ENCODE data around the gene MTMR12.
A peak's percentile ranks its signal among the peaks of the same experiment; 100 is the strongest.

Gene MTMR12

GRCh38 chr5:32339198-32339597 is 26.5 kb upstream of the MTMR12 start:
- no peak overlapping the region for H3K27ac ChIP-seq
- ChIA-PET CTCF (no interaction called here), POLR2A (ENCODE audit: low non-redundant PET) (no interaction called here)
- TF ChIP-seq CTCF (conservative IDR thresholded peaks at IDR 0.05; ENCODE audit: low read depth) = no peak
- no peak for DNase-seq (ENCODE audit: low spot score)

DNA sequence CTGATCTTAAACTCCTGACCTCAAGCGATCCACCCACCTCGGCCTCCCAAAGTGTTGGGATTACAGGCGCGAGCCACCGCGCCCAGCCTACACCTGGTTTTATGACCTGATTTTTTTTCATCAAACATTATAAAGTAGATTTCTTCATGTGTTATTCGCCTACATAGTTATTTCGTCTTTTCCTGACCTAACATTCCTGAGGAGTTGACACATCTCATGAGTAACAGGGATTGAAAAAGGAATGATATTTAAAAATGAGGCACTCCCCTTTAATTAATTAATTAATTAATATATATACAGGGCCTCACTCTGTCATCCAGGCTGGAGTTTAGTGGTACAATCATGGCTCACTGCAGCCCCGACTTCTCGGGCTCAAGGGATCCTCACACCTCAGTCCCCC is 20.2 kb upstream of the MTMR12 start:
- DNase-seq (ENCODE audit: low spot score) = peak; percentile 79
- TF ChIP-seq CTCF (conservative IDR thresholded peaks at IDR 0.05; ENCODE audit: low read depth) = no peak
- ChIA-PET CTCF (no interaction called here), POLR2A (ENCODE audit: low non-redundant PET) (no interaction called here)
- no peak overlapping the region for H3K27ac ChIP-seq

GRCh38 chr5:32332361-32332760 is 19.6 kb upstream of the MTMR12 start:
- no peak for DNase-seq (ENCODE audit: low spot score)
- no peak overlapping the region for H3K27ac ChIP-seq
- ChIA-PET CTCF (interaction anchor here (0.6 kb wide), 1 partner anchor 274 kb away, joined by 5 read pairs; no protein-coding TSS in a partner anchor), POLR2A (ENCODE audit: low non-redundant PET) (no interaction called here)
- TF ChIP-seq CTCF (conservative IDR thresholded peaks at IDR 0.05; ENCODE audit: low read depth) = no peak

GRCh38 chr5:32331935-32332274 is 19.2 kb upstream of the MTMR12 start:
- POLR2A ChIA-PET (ENCODE audit: low non-redundant PET) = no interaction called here
- DNase-seq (ENCODE audit: low spot score) = no peak
- no peak overlapping the region for H3K27ac ChIP-seq
- CTCF ChIA-PET = interaction anchor here (0.6 kb wide), 1 partner anchor 273 kb away, joined by 5 read pairs; no protein-coding TSS in a partner anchor
- TF ChIP-seq CTCF (conservative IDR thresholded peaks at IDR 0.05; ENCODE audit: low read depth) = no peak

DNA sequence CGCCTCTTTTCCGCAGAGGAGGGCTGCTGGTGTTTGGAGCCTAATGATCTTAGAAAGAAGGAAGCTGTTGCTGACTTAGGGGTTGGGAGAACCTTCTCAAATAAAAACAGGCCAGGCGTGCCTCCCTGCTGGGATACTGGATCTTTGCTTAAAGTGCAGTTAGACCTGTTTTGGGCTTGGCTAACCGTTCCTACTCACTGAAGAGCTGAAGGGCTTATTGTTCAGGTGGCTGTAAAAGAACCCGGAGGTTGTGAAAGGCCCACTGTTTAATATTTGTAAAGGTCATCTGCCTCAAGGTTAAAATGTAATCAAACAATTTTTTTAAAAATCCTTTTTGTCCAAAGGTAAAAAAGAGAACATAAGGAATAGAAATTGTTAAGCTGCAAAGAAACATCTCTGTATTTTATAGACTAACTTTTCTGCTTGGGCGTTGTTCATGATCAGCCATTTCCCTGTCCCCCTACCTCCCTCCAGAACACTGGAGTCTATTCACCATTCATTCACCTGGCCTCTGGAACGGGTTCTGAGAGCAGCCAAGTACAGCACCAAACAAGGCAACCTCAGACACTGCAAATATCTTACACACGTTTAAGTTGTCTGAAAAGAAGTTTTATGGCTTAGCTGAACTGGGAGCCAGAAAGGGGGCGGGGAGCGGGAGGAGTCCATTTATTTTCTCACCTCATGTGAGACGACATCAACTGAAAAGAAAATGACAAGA is 18.6 kb upstream of the MTMR12 start:
- no peak for DNase-seq (ENCODE audit: low spot score)
- no peak for TF ChIP-seq CTCF (conservative IDR thresholded peaks at IDR 0.05; ENCODE audit: low read depth)
- H3K27ac ChIP-seq = no peak overlapping the region
- POLR2A ChIA-PET (ENCODE audit: low non-redundant PET) = no interaction called here
- CTCF ChIA-PET = interaction anchor here (0.6 kb wide), 2 partner anchors 12 to 15 kb away, joined by 3 read pairs; no protein-coding TSS in a partner anchor

DNA sequence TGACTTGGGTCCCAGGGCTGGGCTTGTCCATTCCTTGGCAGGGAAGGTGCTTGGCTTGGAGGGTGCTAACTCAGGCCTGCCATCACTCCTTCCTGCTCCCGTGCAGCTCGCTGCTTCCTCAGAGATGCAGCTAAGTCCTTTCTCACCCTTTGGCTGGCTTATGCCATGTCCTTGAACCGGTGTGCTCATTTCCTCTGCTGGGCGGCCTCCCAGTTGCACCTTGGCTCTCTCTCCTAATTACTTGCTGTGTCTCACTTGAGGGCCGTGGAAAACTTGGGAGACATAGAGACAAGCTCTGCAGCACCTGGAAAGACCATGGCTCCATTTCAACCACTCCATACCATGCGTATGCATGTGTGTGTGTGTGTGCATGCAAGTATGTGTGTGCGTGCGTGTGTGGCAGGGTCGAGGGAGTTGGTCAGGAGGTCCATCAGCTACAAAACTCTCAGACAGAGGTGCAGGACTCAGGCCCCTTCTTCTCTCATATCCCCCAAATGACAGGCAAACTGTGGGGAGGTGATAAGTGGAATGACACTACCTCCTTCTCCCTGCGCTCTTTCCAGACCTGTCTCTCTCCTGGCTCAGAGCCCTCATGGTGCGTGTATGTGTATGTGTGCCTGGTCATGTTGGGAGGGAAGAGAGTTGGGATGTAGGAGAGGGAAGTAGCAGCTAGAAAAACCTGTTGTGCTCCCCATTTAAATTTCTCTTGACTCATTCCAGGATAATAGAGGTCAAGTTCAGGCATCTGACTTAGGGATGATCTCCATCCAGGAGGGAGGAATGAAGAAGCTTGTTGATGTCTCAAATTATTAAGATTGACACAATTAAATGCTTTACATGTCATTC is 17.6 kb upstream of the MTMR12 start:
- ChIA-PET POLR2A (ENCODE audit: low non-redundant PET) (no interaction called here), CTCF (interaction anchor here (0.6 to 2.6 kb wide), 6 partner anchors 14 to 339 kb away, joined by 3 to 20 read pairs (median 4); no protein-coding TSS in a partner anchor)
- TF ChIP-seq CTCF (conservative IDR thresholded peaks at IDR 0.05; ENCODE audit: low read depth) = no peak
- DNase-seq (ENCODE audit: low spot score) = no peak
- H3K27ac ChIP-seq = no peak overlapping the region
